ENCODE data around the gene MPPED1.

The MPPED1 gene

DNA sequence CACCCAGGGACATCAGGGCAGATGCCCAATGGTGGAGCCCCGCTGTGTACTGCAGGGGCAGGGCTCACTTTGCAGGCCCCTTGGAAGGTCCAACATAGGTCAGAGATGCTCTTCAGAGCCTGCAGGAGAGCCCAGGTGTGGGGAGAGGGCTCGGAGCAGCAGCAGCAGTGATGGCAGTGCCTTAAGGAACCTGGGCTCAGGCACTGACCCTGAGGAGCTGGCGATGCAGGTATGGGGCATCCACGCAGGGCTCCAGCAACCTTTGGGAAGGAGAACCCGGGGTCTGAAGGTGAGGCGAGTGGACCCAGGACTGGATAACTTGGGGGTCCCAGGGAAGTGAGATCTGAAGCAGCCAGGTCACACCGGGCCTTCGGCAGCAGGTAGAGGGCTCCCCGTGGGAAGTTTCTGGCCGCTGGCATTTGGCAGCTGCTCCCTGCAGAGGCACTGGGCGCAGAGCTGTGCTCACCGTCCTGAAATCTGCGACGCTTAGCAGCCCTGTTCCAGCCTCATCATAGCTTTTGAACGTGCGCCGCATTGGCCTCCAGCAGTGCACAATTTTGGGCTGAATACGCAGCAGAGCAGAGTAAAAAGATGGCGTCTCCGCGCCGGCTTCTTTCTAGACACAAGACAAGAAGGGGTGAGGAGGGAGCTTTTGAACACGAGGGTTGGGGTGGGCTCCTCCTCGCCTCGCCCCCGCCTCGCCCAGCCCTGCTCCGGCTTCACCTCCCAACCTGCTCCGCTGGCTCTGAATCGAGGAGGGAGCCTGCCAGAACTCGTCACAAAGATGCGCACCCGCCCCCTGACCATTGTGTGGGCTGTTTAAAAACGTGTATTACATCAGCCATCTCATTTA, 118.8 kb downstream of the MPPED1 start:
- no peak overlapping the region for H3K4me3 Mint-ChIP-seq
- ATAC-seq (no peak), DNase-seq (ENCODE audit: low spot score in 2 of 2) (no peak)
- no peaks in the 10 kb centered on the region for H3K36me3 Mint-ChIP-seq
- H3K27ac Mint-ChIP-seq, result no peak overlapping the region
- H3K4me1 Mint-ChIP-seq, result no peaks in the 10 kb centered on the region
- no peaks in the 10 kb centered on the region for H3K9me3 Mint-ChIP-seq

DNA sequence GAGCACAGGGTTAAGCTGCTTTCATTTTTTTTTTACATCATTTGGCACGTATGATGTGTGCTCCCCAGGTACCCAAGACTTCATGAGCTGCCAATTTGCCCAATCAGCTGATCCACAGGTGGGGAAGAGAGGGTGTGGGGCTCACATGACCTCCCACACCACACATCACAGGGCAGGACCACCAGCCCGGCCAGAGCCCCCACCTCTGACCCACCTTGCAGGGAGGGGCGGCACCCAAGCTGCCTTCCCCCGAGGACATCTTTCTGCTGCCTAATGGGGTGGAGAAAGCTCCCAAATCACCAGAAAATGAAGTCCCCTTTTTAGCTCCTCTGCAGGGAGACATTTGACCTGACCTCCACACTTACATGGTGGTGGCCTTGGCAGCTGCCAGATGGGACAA, 119.8 kb downstream of the MPPED1 start:
- H3K4me3 Mint-ChIP-seq, result no peak overlapping the region
- H3K27ac Mint-ChIP-seq, result no peak overlapping the region
- no peaks in the 10 kb centered on the region for H3K36me3 Mint-ChIP-seq
- DNase-seq (ENCODE audit: low spot score in 2 of 2), result no peak
- no peak for ATAC-seq
- no peaks in the 10 kb centered on the region for H3K4me1 Mint-ChIP-seq
- no peaks in the 10 kb centered on the region for H3K9me3 Mint-ChIP-seq

DNA sequence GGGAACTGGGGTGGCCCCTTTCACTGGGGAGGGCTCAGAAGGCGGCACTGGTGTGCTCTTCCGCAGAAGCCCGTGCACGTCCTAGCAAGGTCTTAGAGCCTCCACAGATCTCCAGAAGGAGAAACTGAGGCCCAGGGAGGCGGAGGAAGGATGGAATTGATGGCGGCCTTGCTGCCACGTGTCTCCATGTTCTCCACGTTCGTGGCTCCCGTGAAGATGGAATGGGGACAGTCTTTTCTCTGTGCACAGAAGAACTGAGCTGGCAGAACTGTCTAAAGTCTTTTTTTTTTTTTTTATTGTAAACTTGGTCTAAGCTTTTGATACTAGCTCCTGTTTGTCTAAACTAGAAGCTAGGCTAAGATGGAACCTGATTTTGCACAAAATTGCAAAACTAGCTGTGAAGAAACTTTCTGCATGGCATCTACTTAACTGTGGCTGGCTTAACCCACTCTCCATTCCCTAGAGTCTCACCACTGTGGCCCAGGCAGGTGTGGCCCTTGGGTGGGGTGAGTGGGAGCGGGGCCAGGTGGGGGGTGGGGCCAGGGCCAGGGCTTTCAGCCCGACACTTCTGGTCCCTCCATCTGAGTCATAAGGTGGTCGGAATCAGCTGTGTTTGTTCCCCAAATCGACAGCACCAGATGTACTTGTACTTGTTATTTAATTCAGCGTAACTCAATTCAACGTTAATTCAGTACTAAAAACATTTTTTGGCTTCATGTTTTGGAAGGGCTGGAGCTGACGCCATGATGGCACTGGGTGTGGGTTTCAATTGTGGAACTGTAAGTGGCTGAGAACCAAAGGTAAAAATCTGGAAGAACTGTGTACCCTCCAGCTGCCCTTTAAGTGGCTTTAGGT, 120.7 kb downstream of the MPPED1 start:
- ATAC-seq (no peak), DNase-seq (ENCODE audit: low spot score in 2 of 2) (no peak)
- Mint-ChIP-seq H3K4me1 (no peaks in the 10 kb centered on the region), H3K27ac (no peak overlapping the region), H3K9me3 (no peaks in the 10 kb centered on the region), H3K36me3 (no peaks in the 10 kb centered on the region), H3K4me3 (no peak overlapping the region)

DNA sequence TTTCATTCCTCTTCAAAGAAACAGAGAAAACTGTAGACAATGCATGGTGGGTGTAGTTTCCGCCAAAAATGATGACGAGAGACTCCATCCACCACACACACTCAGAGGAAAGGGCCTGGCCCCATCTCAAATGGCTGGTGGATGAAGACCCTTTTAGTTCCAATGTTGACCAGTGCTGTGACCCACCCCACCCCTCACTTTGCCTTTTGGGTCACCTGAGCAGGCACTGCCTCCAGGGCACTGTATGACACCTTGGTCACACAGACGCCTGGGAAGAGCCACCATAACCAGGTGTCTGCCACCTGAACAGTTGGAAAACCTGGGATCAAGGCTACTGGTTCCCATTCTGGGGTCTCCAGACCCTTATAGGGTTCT, 121.3 kb downstream of the MPPED1 start:
- H3K9me3 Mint-ChIP-seq, result no peaks in the 10 kb centered on the region

DNA sequence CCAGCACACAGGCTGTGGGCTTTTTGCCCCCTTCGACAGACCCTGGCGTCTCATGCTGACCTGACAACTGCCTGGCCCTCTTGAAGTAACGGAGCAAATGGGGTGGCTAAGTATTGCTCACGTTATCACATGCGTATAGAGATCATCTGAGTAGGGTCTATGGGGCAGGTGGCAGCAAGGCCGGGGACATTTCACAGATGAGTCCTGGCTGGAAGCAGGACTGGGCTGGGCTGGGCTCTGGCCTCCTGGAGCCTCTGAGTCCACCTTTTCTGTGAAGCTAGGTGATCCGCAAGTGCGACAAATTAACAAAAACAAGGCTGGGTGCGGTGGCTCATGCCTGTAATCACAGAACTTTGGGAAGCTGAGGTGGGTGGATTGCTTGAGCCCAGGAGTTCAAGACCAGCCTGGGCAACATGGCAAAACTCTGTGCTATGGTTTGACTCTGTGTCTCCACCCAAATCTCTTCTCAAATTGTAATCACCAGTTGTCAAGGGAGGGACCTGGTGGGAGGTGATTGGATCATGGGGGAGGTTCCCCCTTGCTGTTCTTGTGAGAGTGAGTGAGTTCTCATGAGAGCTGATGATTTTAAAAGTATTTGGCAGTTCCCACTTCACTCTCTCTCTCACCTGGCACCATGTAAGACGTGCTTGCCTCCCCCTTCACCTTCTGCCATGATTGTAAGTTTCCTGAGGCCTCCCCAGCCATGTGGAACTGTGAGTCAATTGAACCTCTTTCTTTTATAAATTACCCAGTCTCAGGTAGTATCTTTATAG, 122.0 kb downstream of the MPPED1 start:
- DNase-seq (ENCODE audit: low spot score in 2 of 2), result no peak
- no peak for ATAC-seq
- H3K27ac Mint-ChIP-seq, result no peak overlapping the region
- H3K4me1 Mint-ChIP-seq, result no peaks in the 10 kb centered on the region
- no peaks in the 10 kb centered on the region for H3K36me3 Mint-ChIP-seq
- H3K4me3 Mint-ChIP-seq, result no peak overlapping the region
- no peaks in the 10 kb centered on the region for H3K9me3 Mint-ChIP-seq

More for the DNA sequence above, 121.3 kb downstream of the MPPED1 start:
- no peak overlapping the region for H3K27ac Mint-ChIP-seq
- DNase-seq (ENCODE audit: low spot score in 2 of 2) (no peak), ATAC-seq (no peak)
- H3K4me1 Mint-ChIP-seq, result no peaks in the 10 kb centered on the region
- no peak overlapping the region for H3K4me3 Mint-ChIP-seq
- no peaks in the 10 kb centered on the region for H3K36me3 Mint-ChIP-seq

DNA sequence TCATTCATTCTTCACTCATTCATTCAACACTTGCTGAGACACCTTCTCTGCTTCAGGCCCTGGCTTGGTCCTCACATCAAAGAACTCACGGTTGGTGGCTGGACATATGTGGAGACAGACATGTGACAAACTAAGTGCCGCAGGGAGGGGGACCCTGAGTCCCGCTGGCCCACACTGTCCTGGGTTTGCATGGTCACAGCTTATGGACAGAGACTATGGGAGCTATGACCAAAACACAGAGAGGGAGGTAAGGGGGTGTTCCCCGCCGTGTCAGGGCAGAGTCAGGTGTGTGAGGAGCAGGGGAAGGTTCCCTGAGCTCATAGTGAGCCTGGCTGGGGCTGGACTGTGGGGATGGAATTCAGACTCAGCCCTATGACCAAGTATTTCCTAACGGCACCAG, 123.1 kb downstream of the MPPED1 start:
- DNase-seq (ENCODE audit: low spot score in 2 of 2), result no peak
- no peaks in the 10 kb centered on the region for H3K36me3 Mint-ChIP-seq
- no peak overlapping the region for H3K4me3 Mint-ChIP-seq
- H3K27ac Mint-ChIP-seq, result no peak overlapping the region
- no peak for ATAC-seq
- H3K9me3 Mint-ChIP-seq, result no peaks in the 10 kb centered on the region
- H3K4me1 Mint-ChIP-seq, result no peaks in the 10 kb centered on the region

DNA sequence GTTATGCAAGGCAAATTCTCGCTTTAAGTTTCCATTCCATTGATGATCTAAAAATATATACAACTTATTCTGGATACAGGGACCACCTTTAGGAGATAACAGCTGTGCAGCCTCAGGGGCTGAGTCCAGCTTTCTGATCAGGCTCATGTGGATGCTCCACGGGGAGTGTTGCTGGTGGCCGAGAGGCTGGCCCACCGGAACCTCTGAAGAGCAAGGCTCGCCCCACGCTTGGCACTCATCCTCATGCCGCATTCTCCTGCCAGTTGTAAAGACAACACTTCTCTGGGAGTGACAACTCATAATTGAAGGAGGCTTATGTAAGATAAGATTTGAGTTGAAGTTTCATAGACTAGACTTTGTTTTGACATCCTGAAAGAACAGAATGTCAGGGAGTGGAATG, 123.5 kb downstream of the MPPED1 start:
- H3K4me3 Mint-ChIP-seq, result no peak overlapping the region
- no peaks in the 10 kb centered on the region for H3K4me1 Mint-ChIP-seq

DNA sequence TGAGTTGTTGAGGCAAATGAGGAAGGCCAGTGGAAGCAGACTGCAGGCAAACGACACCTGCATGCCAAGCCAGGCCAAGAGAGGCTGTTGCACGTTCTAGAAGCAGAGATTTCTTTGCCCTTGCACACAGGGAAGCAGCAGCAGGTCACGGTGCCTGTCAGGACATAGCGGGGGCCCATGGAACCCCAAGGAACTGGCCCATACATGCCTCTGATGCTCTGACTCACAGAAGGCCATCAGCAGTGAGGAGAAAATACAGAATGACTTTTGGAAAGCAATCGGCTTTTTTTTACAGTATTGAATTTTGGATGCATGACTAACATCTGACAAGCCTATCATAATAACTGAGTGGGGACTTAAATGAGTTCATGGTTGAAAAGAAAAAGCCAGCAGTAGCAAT, 123.9 kb downstream of the MPPED1 start:
- Mint-ChIP-seq H3K9me3 (no peaks in the 10 kb centered on the region), H3K27ac (no peak overlapping the region), H3K4me1 (no peaks in the 10 kb centered on the region), H3K36me3 (no peaks in the 10 kb centered on the region), H3K4me3 (no peak overlapping the region)
- ATAC-seq (no peak), DNase-seq (ENCODE audit: low spot score in 2 of 2) (no peak)

More for the DNA sequence above, 123.5 kb downstream of the MPPED1 start:
- H3K36me3 Mint-ChIP-seq, result no peaks in the 10 kb centered on the region
- no peak overlapping the region for H3K27ac Mint-ChIP-seq
- ATAC-seq (no peak), DNase-seq (ENCODE audit: low spot score in 2 of 2) (no peak)
- no peaks in the 10 kb centered on the region for H3K9me3 Mint-ChIP-seq

DNA sequence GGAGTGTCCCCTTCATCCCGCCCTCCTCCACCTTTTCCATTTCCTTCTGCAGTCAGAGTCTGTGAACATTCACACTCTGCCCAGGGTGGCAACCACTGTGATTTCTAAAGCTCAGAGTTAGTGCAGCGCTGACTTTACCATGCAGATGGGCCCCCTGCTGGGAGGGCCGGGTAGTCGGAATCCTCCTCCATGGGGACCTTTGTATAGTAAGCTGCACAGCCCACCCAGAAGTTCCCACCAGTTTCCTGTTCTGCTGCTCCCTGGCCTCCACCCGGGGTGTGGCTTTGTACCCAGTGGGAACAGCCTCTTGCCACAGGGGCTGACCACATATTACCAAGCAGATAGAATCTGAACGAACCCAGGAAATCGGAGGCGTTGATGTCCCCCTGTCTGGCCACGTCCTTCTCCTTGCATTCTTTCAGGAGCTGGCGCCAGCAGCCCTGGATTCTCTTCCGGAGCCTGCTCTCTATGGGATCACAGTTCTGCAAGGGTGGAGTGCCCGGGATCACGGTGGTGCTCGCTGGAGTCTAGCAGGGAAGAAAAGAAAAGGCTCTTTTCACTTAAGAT, 125.3 kb downstream of the MPPED1 start:
- Mint-ChIP-seq H3K4me1 (no peaks in the 10 kb centered on the region), H3K9me3 (no peaks in the 10 kb centered on the region), H3K4me3 (no peak overlapping the region), H3K36me3 (no peaks in the 10 kb centered on the region), H3K27ac (no peak overlapping the region)
- no peak for ATAC-seq
- DNase-seq (ENCODE audit: low spot score in 2 of 2), result no peak

DNA sequence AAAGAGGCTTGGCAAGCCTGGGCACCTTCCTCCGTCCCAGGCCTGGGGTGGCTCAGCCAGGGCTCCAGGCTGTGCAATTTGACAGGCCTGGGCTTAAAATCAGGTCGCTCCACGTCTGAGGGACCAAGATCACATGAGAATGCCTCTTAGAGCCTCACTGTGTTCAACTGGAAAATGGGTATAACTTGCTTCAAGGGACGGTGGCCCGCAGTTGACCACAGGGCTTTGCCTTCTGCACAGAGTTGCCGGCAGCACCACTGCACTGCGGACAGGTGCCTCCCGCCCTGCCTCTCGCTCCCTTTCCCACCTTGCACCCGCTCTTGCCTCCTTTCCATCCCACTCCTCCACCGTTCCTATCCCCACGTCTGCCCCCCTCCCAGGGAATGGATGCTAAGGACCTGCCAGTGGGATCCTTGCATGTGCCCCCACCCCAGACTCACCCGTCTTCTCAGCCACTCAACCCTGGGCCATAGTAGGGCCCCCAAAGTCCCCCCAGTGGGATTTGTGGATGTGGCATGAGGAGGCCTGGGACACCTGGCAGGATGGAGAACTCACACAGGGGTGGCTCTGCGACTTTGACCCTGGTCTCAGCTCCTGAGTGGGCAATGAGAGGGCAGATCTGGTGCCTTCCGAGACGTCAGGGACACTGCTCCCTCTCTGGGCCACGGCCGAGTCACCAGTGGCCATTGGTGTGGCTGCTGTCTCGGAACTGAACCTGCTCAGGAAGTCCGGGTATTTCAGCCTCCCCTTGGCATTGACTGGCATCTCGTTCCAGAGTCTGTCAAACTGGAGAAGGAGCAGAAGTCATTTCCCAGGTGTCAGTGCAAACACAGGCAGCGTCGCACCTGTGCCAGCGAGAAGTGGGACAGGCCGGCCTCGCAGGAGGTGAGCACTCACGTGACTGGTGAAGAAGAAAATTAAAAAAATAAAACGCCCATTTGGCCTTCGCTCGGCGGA, 128.0 kb downstream of the MPPED1 start:
- no peak overlapping the region for H3K27ac Mint-ChIP-seq
- no peaks in the 10 kb centered on the region for H3K4me1 Mint-ChIP-seq
- no peaks in the 10 kb centered on the region for H3K36me3 Mint-ChIP-seq
- DNase-seq (ENCODE audit: low spot score in 2 of 2) (no peak), ATAC-seq (no peak)
- H3K9me3 Mint-ChIP-seq, result no peaks in the 10 kb centered on the region
- no peak overlapping the region for H3K4me3 Mint-ChIP-seq

DNA sequence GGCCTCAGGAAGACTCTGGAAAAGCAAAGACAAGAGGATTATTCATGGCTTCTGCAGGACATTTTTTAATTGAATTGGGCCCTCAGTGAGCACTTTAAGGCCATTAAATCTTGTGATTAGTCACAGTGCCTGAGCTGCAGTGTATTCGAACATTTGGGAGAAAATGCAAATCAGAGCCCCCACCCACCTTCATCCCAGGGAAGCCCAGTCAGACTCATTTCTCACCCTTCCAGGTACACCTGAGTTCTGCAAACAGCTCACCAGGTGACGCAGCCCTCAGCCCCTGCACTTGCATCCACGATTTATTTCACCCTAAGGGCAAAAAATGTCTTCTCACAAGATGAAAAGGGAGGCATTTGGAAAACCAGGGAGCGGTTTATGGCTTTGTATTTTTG, 128.7 kb downstream of the MPPED1 start:
- no peaks in the 10 kb centered on the region for H3K9me3 Mint-ChIP-seq
- no peak for ATAC-seq
- no peaks in the 10 kb centered on the region for H3K4me1 Mint-ChIP-seq
- no peaks in the 10 kb centered on the region for H3K36me3 Mint-ChIP-seq
- DNase-seq (ENCODE audit: low spot score in 2 of 2), result no peak
- H3K27ac Mint-ChIP-seq, result no peak overlapping the region
- no peak overlapping the region for H3K4me3 Mint-ChIP-seq

DNA sequence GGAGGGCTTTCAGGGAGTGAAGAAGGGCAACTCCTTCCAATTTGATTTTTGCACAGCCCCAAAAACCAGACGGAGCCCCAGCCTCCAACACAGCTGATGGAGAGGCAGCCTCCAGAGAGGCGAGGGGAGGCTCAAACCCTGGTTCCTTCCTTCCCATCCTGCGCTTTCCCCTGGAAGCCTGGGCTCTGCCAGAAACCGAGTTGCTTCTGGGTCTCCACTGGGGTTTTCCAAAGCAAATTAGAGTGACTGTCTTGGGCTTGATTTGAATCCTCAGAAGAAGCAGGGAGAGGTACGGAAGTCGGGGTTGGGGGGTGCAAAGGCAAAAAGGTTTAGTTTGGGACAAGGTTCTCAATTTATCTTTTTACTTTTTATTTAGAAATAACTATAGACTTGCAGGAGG, 129.2 kb downstream of the MPPED1 start:
- ATAC-seq, result no peak
- DNase-seq (ENCODE audit: low spot score in 2 of 2), result no peak
- no peaks in the 10 kb centered on the region for H3K4me1 Mint-ChIP-seq
- H3K4me3 Mint-ChIP-seq, result no peak overlapping the region
- H3K27ac Mint-ChIP-seq, result no peak overlapping the region
- H3K9me3 Mint-ChIP-seq, result no peaks in the 10 kb centered on the region
- no peaks in the 10 kb centered on the region for H3K36me3 Mint-ChIP-seq

DNA sequence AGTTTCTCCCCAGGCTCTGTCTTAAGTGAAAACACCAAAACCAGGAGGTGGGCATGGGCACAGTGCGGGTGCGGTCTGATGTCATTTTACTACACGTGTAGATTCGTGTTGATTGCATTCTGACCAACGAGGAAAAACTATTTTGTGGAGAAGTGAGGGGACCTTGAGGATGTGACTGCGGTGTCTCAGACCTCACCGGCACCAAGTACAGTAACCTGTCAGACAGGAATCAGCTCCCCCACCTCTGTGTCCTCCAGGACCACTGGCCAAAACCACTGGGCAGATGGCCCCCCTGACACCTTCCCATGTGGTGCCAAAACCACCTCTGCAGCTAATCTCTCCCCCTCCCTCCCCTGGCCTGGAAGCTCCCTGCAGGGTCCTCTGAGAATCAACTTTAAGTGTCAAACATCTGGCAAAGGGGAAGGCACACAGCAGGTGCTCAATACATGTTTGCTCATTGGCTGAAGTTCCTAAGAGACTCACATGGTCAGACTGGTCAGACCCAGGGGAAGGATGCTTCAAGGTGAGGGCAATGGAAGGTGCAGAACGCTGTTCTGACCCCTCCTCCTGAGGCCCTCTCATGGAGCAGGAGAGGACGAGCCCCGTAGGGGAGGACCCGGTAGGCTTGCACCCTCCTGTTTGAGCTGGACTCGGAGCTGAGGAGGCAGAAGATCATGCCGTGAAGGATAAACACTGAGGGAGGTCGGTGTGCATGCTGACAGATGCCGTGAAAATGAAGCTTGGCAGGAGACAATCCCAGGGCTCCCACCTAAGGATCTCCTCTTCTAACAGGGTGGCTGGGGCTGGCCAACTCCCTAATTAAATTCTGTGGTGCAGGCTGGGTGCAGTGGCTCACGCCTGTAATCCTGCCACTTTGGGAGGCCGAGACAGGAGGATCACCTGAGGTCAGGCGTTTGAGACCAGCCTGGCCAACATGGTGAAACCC, 129.9 kb downstream of the MPPED1 start:
- ATAC-seq, result no peak
- H3K4me3 Mint-ChIP-seq, result no peak overlapping the region
- H3K27ac Mint-ChIP-seq, result no peak overlapping the region
- no peaks in the 10 kb centered on the region for H3K9me3 Mint-ChIP-seq
- DNase-seq (ENCODE audit: low spot score in 2 of 2), result no peak
- H3K36me3 Mint-ChIP-seq, result no peaks in the 10 kb centered on the region
- no peaks in the 10 kb centered on the region for H3K4me1 Mint-ChIP-seq

Measured in stimulated activated effector memory CD8-positive, alpha-beta T cell treated with anti-CD3 and anti-CD28 coated beads, Interleukin-12 subunit alpha, Interleukin-12 subunit beta, amount 100 ng/mL, for 72 hours (primary cell).